Suprapubic skin (tissue), 4 donors: ENCODE data around the gene EHMT2. TPM values are rescaled to one million over a fixed set of nuclear protein-coding genes. Genes with fewer than 3 reads are reported as not detected.

Experiments
- DNase-seq, 2 donors: peaks; one replicate each; pipeline ENCODE4 v3.0.0-alpha.2; 2019; ENCODE audit warnings: low spot score in 2 of 2
- H3K27ac ChIP-seq: fragments of 200-600 bp; sonication (generic); one replicate; pipeline ENCODE4 v1.5.1; 2019
- H3K27me3 ChIP-seq: fragments of 200-600 bp; sonication (generic); one replicate; pipeline ENCODE4 v1.5.1; 2019
- H3K36me3 ChIP-seq: fragments of 200-600 bp; sonication (generic); one replicate; pipeline ENCODE4 v1.5.1; 2019
- H3K4me1 ChIP-seq: fragments of 200-600 bp; sonication (generic); one replicate; pipeline ENCODE4 v1.5.1; 2019
- H3K4me3 ChIP-seq: fragments of 200-600 bp; sonication (generic); one replicate; pipeline ENCODE4 v1.5.1; 2019; ENCODE audit warnings: mild to moderate bottlenecking
- H3K9me3 ChIP-seq: fragments of 200-600 bp; sonication (generic); one replicate; pipeline ENCODE4 v1.5.1; 2019
- CTCF ChIP-seq, 2 donors: fragments of 200-600 bp in 1 of 2; fragments of 450-650 bp in 1 of 2; sonication (generic) in 1 of 2; IDR thresholded peaks; one replicate each; pipeline ENCODE4 v1.5.1; 2016 to 2019; ENCODE audit warnings: antibody characterized with exemption in 2 of 2, mild to moderate bottlenecking in 1 of 2, moderate library complexity in 1 of 2
- EP300 ChIP-seq: sonication (generic); formaldehyde crosslinking; IDR thresholded peaks from one replicate; pipeline ENCODE4 v1.6.1; 2017; ENCODE audit warnings: antibody characterized with exemption
- POLR2A ChIP-seq, 2 donors: fragments of 450-650 bp; IDR thresholded peaks; one replicate each; pipeline ENCODE4 v1.6.1; 2017; ENCODE audit warnings: antibody characterized with exemption in 2 of 2, mild to moderate bottlenecking in 2 of 2, moderate library complexity in 2 of 2
- POLR2AphosphoS5 ChIP-seq, 3 donors: sonication (generic); formaldehyde crosslinking; IDR thresholded peaks; one replicate each; pipeline ENCODE4 v1.6.1; 2017; ENCODE audit warnings: antibody characterized with exemption in 3 of 3
- WGBS: methylation state at CpG from one replicate; pipeline ENCODE4 v1.1.5; 2018; 5-methylcytosine and 5-hydroxymethylcytosine counted together
- total RNA-seq, 4 donors: library from RNA; depleted of rRNA; stranded (reverse); fragments of >200 nt; gene quantifications; one replicate each; pipeline ENCODE4 v1.1.0, GENCODE V29; 2016

The EHMT2 gene
- 10 to 100 TPM; 38.7 to 48.9 (median 42.9) TPM for total RNA-seq

DNA sequence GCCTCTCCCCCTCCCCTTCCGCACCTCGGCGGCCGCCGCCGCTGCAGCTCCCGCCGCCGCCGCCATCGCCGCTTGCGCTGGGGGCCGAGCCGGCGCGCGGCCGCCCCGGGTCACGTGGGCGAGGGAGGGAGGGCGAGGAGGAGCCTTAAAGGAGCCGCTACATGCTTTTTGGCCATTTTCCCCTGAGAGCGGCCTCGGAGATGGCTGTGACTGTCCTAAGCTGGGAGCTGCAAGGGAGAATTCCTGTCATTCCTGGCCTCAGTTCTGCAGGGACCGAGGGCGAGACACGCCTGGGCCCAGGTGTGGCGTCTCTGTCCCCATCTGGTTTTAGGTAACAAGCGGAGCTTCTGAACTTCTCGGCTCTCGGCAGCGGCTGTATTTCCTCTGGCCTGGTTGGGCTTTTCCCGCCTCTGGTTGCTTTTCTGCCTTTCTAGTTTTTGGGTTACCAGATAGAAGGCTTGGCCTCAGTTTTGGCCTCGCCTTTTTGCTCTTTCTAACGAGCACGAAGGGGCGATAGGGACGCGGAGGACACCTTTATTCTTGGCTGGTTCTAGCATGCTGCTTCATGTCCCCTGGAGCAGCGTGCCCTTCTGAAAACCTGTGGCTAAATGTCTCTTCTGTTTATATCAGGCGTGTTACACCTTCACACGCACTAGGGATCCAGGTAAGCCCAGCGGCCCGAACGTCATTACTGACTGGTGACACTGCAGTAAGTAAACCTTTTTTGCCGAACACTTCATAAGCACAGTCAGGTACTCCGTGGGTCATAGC is at the start of gene EHMT2:
TSS of gene EHMT2 (minus strand) at position 87 of the 771 bp plus-strand sequence. CDS start at position 66, 21 bp downstream.
- TF ChIP-seq EP300 (no peak), CTCF (IDR thresholded peaks at IDR 0.05) (peak in 1 of 2 donors; percentile 12), POLR2AphosphoS5 (IDR thresholded peaks at IDR 0.05) (peak in 1 of 3 donors; percentile 16), POLR2A (IDR thresholded peaks at IDR 0.05) (peak in 1 of 2 donors; percentile 23)
- H3K36me3 ChIP-seq: peaks cover 26% of the 10 kb centered on the region
- DNase-seq: peak; percentile 88 to 90
- H3K4me1 ChIP-seq: peaks cover 44% of the 10 kb centered on the region
- H3K9me3 ChIP-seq: no peaks in the 10 kb centered on the region
- peak within 1 kb of the TSS; percentile 82 for H3K27ac ChIP-seq
- WGBS: under 1% methylated on average over 22 of the region's 49 CpGs
- H3K4me3 ChIP-seq: peak within 1 kb of the TSS; percentile 83
- no peaks in the 10 kb centered on the region for H3K27me3 ChIP-seq

DNA sequence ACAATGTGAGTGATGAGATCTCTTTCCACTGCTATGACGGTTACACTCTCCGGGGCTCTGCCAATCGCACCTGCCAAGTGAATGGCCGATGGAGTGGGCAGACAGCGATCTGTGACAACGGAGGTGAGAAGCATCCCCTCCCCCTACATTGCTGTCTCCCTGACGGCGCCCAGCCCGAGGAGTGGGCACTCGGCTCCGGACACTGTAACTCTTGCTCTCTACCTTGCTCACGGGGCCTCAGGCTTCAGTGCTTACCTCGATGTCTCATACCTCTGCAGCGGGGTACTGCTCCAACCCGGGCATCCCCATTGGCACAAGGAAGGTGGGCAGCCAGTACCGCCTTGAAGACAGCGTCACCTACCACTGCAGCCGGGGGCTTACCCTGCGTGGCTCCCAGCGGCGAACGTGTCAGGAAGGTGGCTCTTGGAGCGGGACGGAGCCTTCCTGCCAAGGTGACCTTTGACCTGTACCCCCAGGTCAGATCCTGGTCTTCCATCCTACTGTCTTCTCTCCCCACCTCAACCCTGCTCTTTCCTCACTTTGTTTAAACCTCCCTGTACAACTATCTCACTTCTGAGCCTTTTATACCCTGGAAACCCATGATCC is 49.7 kb upstream of the EHMT2 start:
- H3K4me1 ChIP-seq: peaks cover 21% of the 10 kb centered on the region
- H3K27ac ChIP-seq: no peak overlapping the region
- 93% methylated on average over 24 of the region's 24 CpGs for WGBS
- no peak overlapping the region for H3K4me3 ChIP-seq
- H3K9me3 ChIP-seq: no peaks in the 10 kb centered on the region
- DNase-seq: no peak
- no peak for TF ChIP-seq POLR2AphosphoS5 (IDR thresholded peaks at IDR 0.05)
- TF ChIP-seq POLR2A (IDR thresholded peaks at IDR 0.05): no peak
- TF ChIP-seq EP300: no peak
- no peak for TF ChIP-seq CTCF (IDR thresholded peaks at IDR 0.05)
- H3K36me3 ChIP-seq: peaks cover 17% of the 10 kb centered on the region
- H3K27me3 ChIP-seq: no peaks in the 10 kb centered on the region

- DNase-seq: no peak
- Histone ChIP-seq H3K9me3 (no peaks in the 10 kb centered on the region), H3K27me3 (no peaks in the 10 kb centered on the region), H3K4me3 (peak overlapping the region; percentile 19), H3K27ac (peak overlapping the region; percentile 78), H3K36me3 (peaks cover 9% of the 10 kb centered on the region), H3K4me1 (peaks cover 21% of the 10 kb centered on the region)
- 82% methylated on average over 11 of the region's 11 CpGs for WGBS
- TF ChIP-seq CTCF (IDR thresholded peaks at IDR 0.05): no peak
- TF ChIP-seq POLR2A (IDR thresholded peaks at IDR 0.05): no peak
- no peak for TF ChIP-seq EP300
- no peak for TF ChIP-seq POLR2AphosphoS5 (IDR thresholded peaks at IDR 0.05)
Measured at GRCh38 chr6:31946370-31946885, 48.9 kb upstream of the EHMT2 start.

DNA sequence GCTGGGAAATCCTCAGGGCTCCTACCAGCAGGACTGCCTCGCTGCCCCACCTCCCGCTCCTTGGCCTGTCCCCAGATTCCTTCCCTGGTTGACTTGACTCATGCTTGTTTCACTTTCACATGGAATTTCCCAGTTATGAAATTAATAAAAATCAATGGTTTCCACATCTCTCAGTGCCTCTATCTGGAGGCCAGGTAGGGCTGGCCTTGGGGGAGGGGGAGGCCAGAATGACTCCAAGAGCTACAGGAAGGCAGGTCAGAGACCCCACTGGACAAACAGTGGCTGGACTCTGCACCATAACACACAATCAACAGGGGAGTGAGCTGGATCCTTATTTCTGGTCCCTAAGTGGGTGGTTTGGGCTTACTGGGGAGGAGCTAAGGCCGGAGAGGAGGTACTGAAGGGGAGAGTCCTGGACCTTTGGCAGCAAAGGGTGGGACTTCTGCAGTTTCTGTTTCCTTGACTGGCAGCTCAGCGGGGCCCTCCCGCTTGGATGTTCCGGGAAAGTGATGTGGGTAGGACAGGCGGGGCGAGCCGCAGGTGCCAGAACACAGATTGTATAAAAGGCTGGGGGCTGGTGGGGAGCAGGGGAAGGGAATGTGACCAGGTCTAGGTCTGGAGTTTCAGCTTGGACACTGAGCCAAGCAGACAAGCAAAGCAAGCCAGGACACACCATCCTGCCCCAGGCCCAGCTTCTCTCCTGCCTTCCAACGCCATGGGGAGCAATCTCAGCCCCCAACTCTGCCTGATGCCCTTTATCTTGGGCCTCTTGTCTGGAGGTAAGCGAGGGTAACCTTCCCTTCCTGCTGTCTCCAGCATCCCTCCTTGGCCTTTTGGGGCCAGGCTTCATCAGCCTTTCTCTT is 48.2 kb upstream of the EHMT2 start, which contains the start of gene CFB:
TSS of gene CFB (plus strand) at position 589 of the 863 bp plus-strand sequence. CDS start at position 716, 127 bp downstream.
- H3K27me3 ChIP-seq: no peaks in the 10 kb centered on the region
- H3K9me3 ChIP-seq: no peaks in the 10 kb centered on the region
- peak; percentile 89 to 90 for DNase-seq
- 30% methylated on average over 10 of the region's 11 CpGs for WGBS
- H3K36me3 ChIP-seq: peaks cover 4% of the 10 kb centered on the region
- H3K4me1 ChIP-seq: peaks cover 21% of the 10 kb centered on the region
- TF ChIP-seq POLR2AphosphoS5 (IDR thresholded peaks at IDR 0.05): peak in 1 of 3 donors; percentile 22
- TF ChIP-seq POLR2A (IDR thresholded peaks at IDR 0.05): no peak
- TF ChIP-seq EP300: no peak
- no peak for TF ChIP-seq CTCF (IDR thresholded peaks at IDR 0.05)
- peak within 1 kb of the TSS; percentile 19 for H3K4me3 ChIP-seq
- H3K27ac ChIP-seq: peak within 1 kb of the TSS; percentile 78
